Neural cell (in vitro differentiated cells): ENCODE measurements around the gene UNC79. TPM values are rescaled to one million over a fixed set of nuclear protein-coding genes. Genes with fewer than 3 reads are reported as not detected.

Experiments
- H2AFZ ChIP-seq: fragments of 200-600, 300-800 bp; sonication (generic), shearing (Covaris generic); 2 replicates; pipeline ENCODE4 v1.6.0; 2014; ENCODE audit warnings: low read depth, mild to moderate bottlenecking, antibody characterized with exemption, low read length, moderate library complexity
- H3F3A ChIP-seq: fragments of 200-600 bp; shearing (Covaris generic); 2 replicates; pipeline ENCODE4 v1.6.1; 2016; ENCODE audit warnings: mild to moderate bottlenecking, moderate library complexity, mixed read lengths, antibody characterized with exemption, low read length; ENCODE audit not compliant: insufficient read depth, poor library complexity, severe bottlenecking
- H3K27ac ChIP-seq: fragments of 200-600, 300-800 bp; sonication (generic), shearing (Covaris generic); 2 replicates; pipeline ENCODE4 v1.5.1; 2014; ENCODE audit warnings: mild to moderate bottlenecking, low read length, moderate library complexity
- H3K27me3 ChIP-seq: fragments of 300-800, 200-600 bp; sonication (generic), shearing (Covaris generic); 2 replicates; pipeline ENCODE4 v1.6.0; 2014; ENCODE audit warnings: mild to moderate bottlenecking, low read depth, low read length, moderate library complexity; ENCODE audit not compliant: insufficient read depth
- H3K36me3 ChIP-seq: fragments of 300-800, 200-600 bp; sonication (generic), shearing (Covaris generic); 2 replicates; pipeline ENCODE4 v1.5.1; 2014; ENCODE audit warnings: mild to moderate bottlenecking, antibody characterized with exemption, low read length, moderate library complexity; ENCODE audit not compliant: insufficient read depth
- H3K4me2 ChIP-seq: fragments of 300-800, 200-600 bp; sonication (generic), shearing (Covaris generic); 2 replicates; pipeline ENCODE4 v1.6.0; 2014; ENCODE audit warnings: mild to moderate bottlenecking, low read length
- H3K4me3 ChIP-seq: fragments of 300-800, 200-600 bp; sonication (generic), shearing (Covaris generic); 2 replicates; pipeline ENCODE4 v1.5.1; 2014; ENCODE audit warnings: mild to moderate bottlenecking, low read length, moderate library complexity
- H3K79me2 ChIP-seq: fragments of 200-600 bp; shearing (Covaris generic); replicated peaks from 2 replicates; pipeline ENCODE4 v1.6.0; 2014; ENCODE audit warnings: mild to moderate bottlenecking, low read length, moderate library complexity; ENCODE audit not compliant: insufficient read depth
- H3K9ac ChIP-seq: fragments of 300-800, 200-600 bp; sonication (generic), shearing (Covaris generic); 2 replicates; pipeline ENCODE4 v1.6.1; 2016; ENCODE audit warnings: mild to moderate bottlenecking, low read length, mixed read lengths
- H3K9me2 ChIP-seq: fragments of 200-600 bp; shearing (Covaris generic); 2 replicates; pipeline ENCODE4 v1.6.1; 2016; ENCODE audit warnings: mild to moderate bottlenecking, low read length, mixed read lengths; ENCODE audit not compliant: insufficient read depth
- H3K9me3 ChIP-seq: fragments of 200-600, 300-800 bp; sonication (generic), shearing (Covaris generic); 2 replicates; pipeline ENCODE4 v1.6.1; 2016; ENCODE audit warnings: mild to moderate bottlenecking, mixed run types, low read length, moderate library complexity, mixed read lengths
- H4K20me1 ChIP-seq: fragments of 200-600 bp; shearing (Covaris generic); 2 replicates; pipeline ENCODE4 v1.6.1; 2016; ENCODE audit warnings: mild to moderate bottlenecking, mixed run types; ENCODE audit not compliant: insufficient read depth
- CTCF ChIP-seq: fragments of 450-650 bp; IDR thresholded peaks from 2 replicates; pipeline ENCODE4 v1.5.1; 2014; ENCODE audit warnings: antibody characterized with exemption, mild to moderate bottlenecking, moderate library complexity; ENCODE audit not compliant: poor library complexity, severe bottlenecking
- EP300 ChIP-seq: fragments of 450-650 bp; conservative IDR thresholded peaks from 2 replicates; pipeline ENCODE4 v1.6.1; 2014; ENCODE audit warnings: antibody characterized with exemption, mild to moderate bottlenecking, moderate library complexity; ENCODE audit not compliant: poor library complexity, severe bottlenecking
- EZH2 ChIP-seq: fragments of 200-600, 300-800 bp; shearing (Covaris generic), sonication (generic); IDR thresholded peaks from 2 replicates; pipeline ENCODE4 v1.6.1; 2014; ENCODE audit warnings: antibody characterized with exemption, low read length, borderline replicate concordance, mild to moderate bottlenecking; ENCODE audit not compliant: insufficient read depth, poor library complexity, severe bottlenecking
- MXI1 ChIP-seq: fragments of 450-650 bp; conservative IDR thresholded peaks from 2 replicates; pipeline ENCODE4 v1.6.1; 2014; ENCODE audit warnings: antibody characterized with exemption, mild to moderate bottlenecking; ENCODE audit not compliant: poor library complexity, severe bottlenecking
- POLR2AphosphoS5 ChIP-seq: IDR thresholded peaks from 2 replicates; pipeline ENCODE4 v1.6.1; 2012
- RAD21 ChIP-seq: fragments of 450-650 bp; conservative IDR thresholded peaks from 2 replicates; pipeline ENCODE4 v1.6.1; 2014; ENCODE audit warnings: antibody characterized with exemption, mild to moderate bottlenecking, moderate library complexity
- SMC3 ChIP-seq: fragments of 450-650 bp; conservative IDR thresholded peaks from 2 replicates; pipeline ENCODE4 v1.6.1; 2014; ENCODE audit warnings: antibody characterized with exemption, mild to moderate bottlenecking, moderate library complexity; ENCODE audit not compliant: poor library complexity
- TAF1 ChIP-seq: IDR thresholded peaks from 2 replicates; pipeline ENCODE4 v1.6.1; 2012; ENCODE audit warnings: low read depth
- polyA plus RNA-seq: library from polyadenylated mRNA; depleted of rRNA; stranded (reverse); fragments of >200 nt; gene quantifications from 2 replicates; pipeline ENCODE4 v1.2.3, GENCODE V29; 2014
- TF ChIP-seq, protein P1 (sequence below): IDR thresholded peaks from 2 replicates; pipeline ENCODE4 v1.6.1; 2012; ENCODE audit warnings: borderline replicate concordance

The UNC79 gene
- polyA plus RNA-seq, 1 donor from 2014 or later = 22.6 TPM

- TF ChIP-seq EZH2 (no peak), RAD21 (no peak), POLR2AphosphoS5 (no peak), CTCF (no peak), EP300 (no peak)
- no peak overlapping the region for H3K4me2 ChIP-seq
- no peaks in the 10 kb centered on the region for H4K20me1 ChIP-seq
- no peak overlapping the region for H3K4me3 ChIP-seq
- H3K36me3 ChIP-seq = no peaks in the 10 kb centered on the region
- no peaks in the 10 kb centered on the region for H3K79me2 ChIP-seq
- no peak overlapping the region for H3K9ac ChIP-seq
- no peak overlapping the region for H3K27ac ChIP-seq
- no peaks in the 10 kb centered on the region for H3K9me3 ChIP-seq
- no peaks in the 10 kb centered on the region for H3K27me3 ChIP-seq
- no peaks in the 10 kb centered on the region for H3F3A ChIP-seq
- no peak overlapping the region for H2AFZ ChIP-seq
- H3K9me2 ChIP-seq = no peaks in the 10 kb centered on the region
These were observed 305.8 kb downstream of the UNC79 start for GRCh38 chr14:93736378-93737014.

- H3F3A ChIP-seq = no peaks in the 10 kb centered on the region
- H2AFZ ChIP-seq = no peak overlapping the region
- no peaks in the 10 kb centered on the region for H3K9me2 ChIP-seq
- H3K36me3 ChIP-seq = no peaks in the 10 kb centered on the region
- no peaks in the 10 kb centered on the region for H4K20me1 ChIP-seq
- no peak overlapping the region for H3K4me3 ChIP-seq
- no peak overlapping the region for H3K27ac ChIP-seq
- H3K4me2 ChIP-seq = no peak overlapping the region
- no peaks in the 10 kb centered on the region for H3K9me3 ChIP-seq
- TF ChIP-seq TAF1 (no peak), EP300 (no peak)
- no peaks in the 10 kb centered on the region for H3K27me3 ChIP-seq
- no peaks in the 10 kb centered on the region for H3K79me2 ChIP-seq
- no peak overlapping the region for H3K9ac ChIP-seq
These were observed 306.9 kb downstream of the UNC79 start for GRCh38 chr14:93737634-93738033.

DNA sequence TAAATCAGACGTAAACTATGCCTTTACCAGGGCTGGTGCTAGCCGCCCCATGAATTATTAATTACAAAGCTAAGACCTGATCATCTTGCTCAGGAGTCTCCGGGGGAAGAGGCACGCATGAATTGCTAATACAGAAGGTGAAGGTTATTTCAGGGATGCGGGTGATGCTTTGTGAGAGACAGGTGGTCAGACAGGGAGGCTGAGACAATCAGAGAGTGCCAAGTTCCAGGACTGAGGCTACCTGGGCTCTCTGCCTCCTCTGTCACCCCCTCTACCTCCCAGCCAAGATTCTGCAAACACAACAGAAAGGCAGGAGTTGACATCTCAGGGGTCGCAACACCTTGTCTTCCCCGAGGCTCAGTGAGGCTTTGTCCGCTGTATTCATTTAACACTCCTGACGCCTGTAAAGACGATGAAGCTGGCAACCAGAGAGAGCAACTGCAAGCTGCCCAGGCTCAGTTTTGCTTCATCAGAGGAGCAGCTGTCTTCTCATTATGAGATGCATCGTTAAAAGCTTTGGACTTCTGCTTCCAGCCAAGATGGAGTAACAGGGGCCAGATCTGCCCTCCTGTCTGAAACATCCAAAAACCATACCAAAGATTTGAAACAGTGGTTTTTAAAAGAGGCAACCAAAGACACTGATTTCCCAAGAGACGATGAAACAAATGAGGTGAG lies 311.0 kb downstream of the UNC79 start:
- Histone ChIP-seq H3K4me2 (no peak overlapping the region), H3K9me3 (no peaks in the 10 kb centered on the region), H3K4me3 (no peak overlapping the region), H3K79me2 (no peaks in the 10 kb centered on the region), H3K9me2 (no peaks in the 10 kb centered on the region), H3K27me3 (no peaks in the 10 kb centered on the region), H3K36me3 (no peaks in the 10 kb centered on the region), H3F3A (no peaks in the 10 kb centered on the region), H2AFZ (no peak overlapping the region), H4K20me1 (no peaks in the 10 kb centered on the region), H3K9ac (no peak overlapping the region), H3K27ac (no peak overlapping the region)
- TF ChIP-seq, protein P1, sequence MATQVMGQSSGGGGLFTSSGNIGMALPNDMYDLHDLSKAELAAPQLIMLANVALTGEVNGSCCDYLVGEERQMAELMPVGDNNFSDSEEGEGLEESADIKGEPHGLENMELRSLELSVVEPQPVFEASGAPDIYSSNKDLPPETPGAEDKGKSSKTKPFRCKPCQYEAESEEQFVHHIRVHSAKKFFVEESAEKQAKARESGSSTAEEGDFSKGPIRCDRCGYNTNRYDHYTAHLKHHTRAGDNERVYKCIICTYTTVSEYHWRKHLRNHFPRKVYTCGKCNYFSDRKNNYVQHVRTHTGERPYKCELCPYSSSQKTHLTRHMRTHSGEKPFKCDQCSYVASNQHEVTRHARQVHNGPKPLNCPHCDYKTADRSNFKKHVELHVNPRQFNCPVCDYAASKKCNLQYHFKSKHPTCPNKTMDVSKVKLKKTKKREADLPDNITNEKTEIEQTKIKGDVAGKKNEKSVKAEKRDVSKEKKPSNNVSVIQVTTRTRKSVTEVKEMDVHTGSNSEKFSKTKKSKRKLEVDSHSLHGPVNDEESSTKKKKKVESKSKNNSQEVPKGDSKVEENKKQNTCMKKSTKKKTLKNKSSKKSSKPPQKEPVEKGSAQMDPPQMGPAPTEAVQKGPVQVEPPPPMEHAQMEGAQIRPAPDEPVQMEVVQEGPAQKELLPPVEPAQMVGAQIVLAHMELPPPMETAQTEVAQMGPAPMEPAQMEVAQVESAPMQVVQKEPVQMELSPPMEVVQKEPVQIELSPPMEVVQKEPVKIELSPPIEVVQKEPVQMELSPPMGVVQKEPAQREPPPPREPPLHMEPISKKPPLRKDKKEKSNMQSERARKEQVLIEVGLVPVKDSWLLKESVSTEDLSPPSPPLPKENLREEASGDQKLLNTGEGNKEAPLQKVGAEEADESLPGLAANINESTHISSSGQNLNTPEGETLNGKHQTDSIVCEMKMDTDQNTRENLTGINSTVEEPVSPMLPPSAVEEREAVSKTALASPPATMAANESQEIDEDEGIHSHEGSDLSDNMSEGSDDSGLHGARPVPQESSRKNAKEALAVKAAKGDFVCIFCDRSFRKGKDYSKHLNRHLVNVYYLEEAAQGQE = no peak
- TF ChIP-seq POLR2AphosphoS5 (no peak), EP300 (no peak), SMC3 (no peak), EZH2 (no peak), TAF1 (no peak), MXI1 (no peak), CTCF (no peak), RAD21 (no peak)
